C4-2B (cell line): ENCODE data around the gene TMEM272.

Experiments
- CTCF ChIP-seq: fragments of 450-650 bp; conservative IDR thresholded peaks from 2 replicates; pipeline ENCODE4 v1.5.1; 2017; ENCODE audit warnings: mild to moderate bottlenecking
- ZFX ChIP-seq: fragments of 450-650 bp; IDR thresholded peaks from 2 replicates; pipeline ENCODE4 v1.6.1; 2017

- TF ChIP-seq CTCF (no peak), ZFX (no peak)
Measured at GRCh38 chr13:51828730-51829567, 16.0 kb downstream of the TMEM272 start.
